ENCODE results near the gene ADAMTS9. TPM values are rescaled to one million over a fixed set of nuclear protein-coding genes. Genes with fewer than 3 reads are reported as not detected.

Gene ADAMTS9
- total and polyA plus RNA-seq, 2 of the 13 experiments (the other 11 are each of a cell fraction or from before 2014, with no cell fraction given): 0.02 to 0.09 TPM

DNA sequence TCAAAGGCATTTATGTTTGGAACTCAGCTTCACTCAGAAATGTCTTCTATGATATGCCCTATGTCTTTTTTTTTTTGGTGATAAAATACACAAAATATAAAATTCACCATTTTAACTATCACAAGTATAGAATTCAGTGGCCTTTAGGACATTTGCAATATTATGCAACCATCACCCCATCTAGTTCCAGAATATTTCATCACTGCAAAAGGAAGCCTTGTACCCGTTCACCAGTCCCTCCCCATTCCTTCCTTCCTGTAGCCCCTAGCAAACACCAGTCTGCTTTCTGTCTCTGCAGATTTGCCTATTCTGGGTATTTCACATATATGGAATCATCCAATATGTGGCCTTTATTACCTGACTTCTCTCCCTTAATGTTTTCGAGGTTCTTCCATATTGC, 134.8 kb downstream of the ADAMTS9 start (continued):
- TF ChIP-seq, protein P1, sequence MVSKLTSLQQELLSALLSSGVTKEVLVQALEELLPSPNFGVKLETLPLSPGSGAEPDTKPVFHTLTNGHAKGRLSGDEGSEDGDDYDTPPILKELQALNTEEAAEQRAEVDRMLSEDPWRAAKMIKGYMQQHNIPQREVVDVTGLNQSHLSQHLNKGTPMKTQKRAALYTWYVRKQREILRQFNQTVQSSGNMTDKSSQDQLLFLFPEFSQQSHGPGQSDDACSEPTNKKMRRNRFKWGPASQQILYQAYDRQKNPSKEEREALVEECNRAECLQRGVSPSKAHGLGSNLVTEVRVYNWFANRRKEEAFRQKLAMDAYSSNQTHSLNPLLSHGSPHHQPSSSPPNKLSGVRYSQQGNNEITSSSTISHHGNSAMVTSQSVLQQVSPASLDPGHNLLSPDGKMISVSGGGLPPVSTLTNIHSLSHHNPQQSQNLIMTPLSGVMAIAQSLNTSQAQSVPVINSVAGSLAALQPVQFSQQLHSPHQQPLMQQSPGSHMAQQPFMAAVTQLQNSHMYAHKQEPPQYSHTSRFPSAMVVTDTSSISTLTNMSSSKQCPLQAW (CRISPR knock-in tag; IDR thresholded peaks at IDR 0.05): no peak

DNA sequence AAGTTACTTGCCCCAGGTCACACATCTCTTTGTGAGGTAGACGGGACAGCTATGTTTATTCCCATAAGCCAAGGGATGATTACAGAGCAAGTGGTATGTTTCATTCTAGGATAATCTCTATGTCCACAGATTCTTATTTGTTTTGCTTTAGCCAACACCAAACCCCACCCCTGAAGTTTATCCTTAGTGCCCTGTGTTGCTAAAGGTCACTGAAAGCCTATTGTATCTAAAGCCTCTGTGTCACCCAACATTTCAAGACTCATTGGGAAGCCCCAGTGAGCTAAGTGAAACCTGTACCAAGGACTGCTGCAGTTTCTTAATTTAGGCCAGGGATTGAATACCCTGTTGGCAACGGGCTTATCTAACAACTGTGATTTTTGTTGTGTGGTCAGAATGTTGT, 135.6 kb downstream of the ADAMTS9 start:
- intact Hi-C loops (cut with micrococcal nuclease; ENCODE audit: unreplicated experiment) (no loop called here), in situ Hi-C loops (cut with HindIII; ENCODE audit: extremely low pct_ligation_motif_present, low pct_unique_long_range_greater_than_20kb) (no loop called here)
- no peak overlapping the region for H3K4me3 ChIP-seq (replicated peaks in 1 of 3; ENCODE audit: insufficient read depth in 1 of 3, low read depth in 2 of 3, low read length in 3 of 3)
- 6% methylated on average over 2 of the region's 2 CpGs for WGBS (ENCODE audit: low lambda C conversion rate)
- no peaks in the 10 kb centered on the region for H3K9me3 ChIP-seq (ENCODE audit: low read length)
- ATAC-seq (peak; percentile 70), FAIRE-seq (no peak), DNase-seq (ENCODE audit: low spot score) (peak; percentile 16)
- peaks cover 10% of the 10 kb centered on the region; the same call in 1 of the 2 replicates for H3K4me1 ChIP-seq (ENCODE audit: insufficient read depth, low read length)
- no peak overlapping the region for H3K4me2 ChIP-seq (ENCODE audit: low read depth, low read length)
- H2AFZ ChIP-seq (ENCODE audit: low read length): no peak overlapping the region
- CTCF ChIA-PET (ENCODE audit: low intra/inter-chr PET ratio, low total read pairs): no interaction called here
- H3K27me3 ChIP-seq (ENCODE audit: control insufficient read depth in 1 of 2, insufficient read depth in 2 of 2, low read length in 2 of 2): no peaks in the 10 kb centered on the region; a peak in 1 of 5 replicates
- no peak overlapping the region for H3K27ac ChIP-seq (ENCODE audit: extremely low read length, insufficient read depth, low read length)
- no peaks in the 10 kb centered on the region for H3K79me2 ChIP-seq (ENCODE audit: insufficient read depth, low read length)
- H3K36me3 ChIP-seq (replicated peaks in 1 of 2; ENCODE audit: control insufficient read depth in 1 of 2, insufficient read depth in 2 of 2, low read length in 2 of 2): no peaks in the 10 kb centered on the region
- POLR2A ChIA-PET: no interaction called here
- BruUV-seq (replicated peaks): no TSS peak
- no peak overlapping the region for H3K9ac ChIP-seq (ENCODE audit: insufficient read depth, low read depth, low read length)
- no peaks in the 10 kb centered on the region for H4K20me1 ChIP-seq (ENCODE audit: insufficient read depth, low read length)
- TF ChIP-seq FOXA3 (CRISPR knock-in tag; IDR thresholded peaks at IDR 0.05) (peak; percentile 52), HNF4G (IDR thresholded peaks at IDR 0.05; ENCODE audit: borderline replicate concordance, low read depth, low read length) (no peak), HNF4G (CRISPR knock-in tag; IDR thresholded peaks at IDR 0.05; ENCODE audit: borderline replicate concordance, low read depth) (no peak), PITX1 (CRISPR knock-in tag; IDR thresholded peaks at IDR 0.05) (peak; percentile 94), ZNF383 (CRISPR knock-in tag; IDR thresholded peaks at IDR 0.05; ENCODE audit: borderline replicate concordance) (no peak), ZBTB1 (CRISPR knock-in tag; IDR thresholded peaks at IDR 0.05; ENCODE audit: borderline replicate concordance) (no peak), ZBTB7B (CRISPR knock-in tag; IDR thresholded peaks at IDR 0.05) (no peak), KLF6 (CRISPR knock-in tag; IDR thresholded peaks at IDR 0.05) (no peak), ZMYM2 (CRISPR knock-in tag; IDR thresholded peaks at IDR 0.05) (no peak), SRSF1 (optimal IDR thresholded peaks at IDR 0.05; ENCODE audit: low read depth, low read length) (no peak), MAZ (IDR thresholded peaks at IDR 0.05; ENCODE audit: borderline replicate concordance, low read depth, low read length) (no peak), MAZ (CRISPR knock-in tag; IDR thresholded peaks at IDR 0.05; ENCODE audit: low read depth) (no peak), ZNF790 (CRISPR knock-in tag; IDR thresholded peaks at IDR 0.05; ENCODE audit: borderline replicate concordance) (no peak), ZNF670 (CRISPR knock-in tag; IDR thresholded peaks at IDR 0.05; ENCODE audit: borderline replicate concordance) (no peak), NR2F6 (IDR thresholded peaks at IDR 0.05) (peak; percentile 76), NR2F6 (CRISPR knock-in tag; IDR thresholded peaks at IDR 0.05) (no peak), SMAD1 (CRISPR knock-in tag; IDR thresholded peaks at IDR 0.05; ENCODE audit: borderline replicate concordance, low read depth) (no peak), ZMYM3 (CRISPR knock-in tag; IDR thresholded peaks at IDR 0.05) (no peak), ARHGAP35 (CRISPR knock-in tag; IDR thresholded peaks at IDR 0.05; ENCODE audit: borderline replicate concordance) (no peak), NR1H2 (CRISPR knock-in tag; IDR thresholded peaks at IDR 0.05; ENCODE audit: borderline replicate concordance, low read depth) (no peak)
- TF ChIP-seq, protein P2, sequence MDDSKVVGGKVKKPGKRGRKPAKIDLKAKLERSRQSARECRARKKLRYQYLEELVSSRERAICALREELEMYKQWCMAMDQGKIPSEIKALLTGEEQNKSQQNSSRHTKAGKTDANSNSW (CRISPR knock-in tag; IDR thresholded peaks at IDR 0.05; ENCODE audit: borderline replicate concordance): no peak
- TF ChIP-seq, protein P3, sequence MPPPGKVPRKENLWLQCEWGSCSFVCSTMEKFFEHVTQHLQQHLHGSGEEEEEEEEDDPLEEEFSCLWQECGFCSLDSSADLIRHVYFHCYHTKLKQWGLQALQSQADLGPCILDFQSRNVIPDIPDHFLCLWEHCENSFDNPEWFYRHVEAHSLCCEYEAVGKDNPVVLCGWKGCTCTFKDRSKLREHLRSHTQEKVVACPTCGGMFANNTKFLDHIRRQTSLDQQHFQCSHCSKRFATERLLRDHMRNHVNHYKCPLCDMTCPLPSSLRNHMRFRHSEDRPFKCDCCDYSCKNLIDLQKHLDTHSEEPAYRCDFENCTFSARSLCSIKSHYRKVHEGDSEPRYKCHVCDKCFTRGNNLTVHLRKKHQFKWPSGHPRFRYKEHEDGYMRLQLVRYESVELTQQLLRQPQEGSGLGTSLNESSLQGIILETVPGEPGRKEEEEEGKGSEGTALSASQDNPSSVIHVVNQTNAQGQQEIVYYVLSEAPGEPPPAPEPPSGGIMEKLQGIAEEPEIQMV (CRISPR knock-in tag; IDR thresholded peaks at IDR 0.05; ENCODE audit: low read depth): no peak
